SJSA1 (cell line): Measurements from ENCODE around the gene MAPKAP1. TPM values are rescaled to one million over a fixed set of nuclear protein-coding genes. Genes with fewer than 3 reads are reported as not detected.

ENCODE experiments used
- DNase-seq, 2 experiments: peaks; one replicate each; pipeline ENCODE4 v3.0.0-alpha.2; 2015 to 2020; ENCODE audit warnings: low spot score in 2 of 2, low read depth in 1 of 2
- H3K27ac ChIP-seq: fragments of 250-450 bp; sonication (Bioruptor Pico); 2 replicates; pipeline ENCODE4 v1.5.1; 2020; ENCODE audit warnings: mild to moderate bottlenecking, moderate library complexity
- H3K27me3 ChIP-seq: fragments of 250-450 bp; sonication (Bioruptor Pico); replicated peaks from 2 replicates; pipeline ENCODE4 v1.5.1; 2020; ENCODE audit warnings: mild to moderate bottlenecking, moderate library complexity
- H3K36me3 ChIP-seq: fragments of 250-450 bp; sonication (Bioruptor Pico); 2 replicates; pipeline ENCODE4 v1.5.1; 2020; ENCODE audit warnings: mild to moderate bottlenecking
- H3K4me1 ChIP-seq: fragments of 250-450 bp; sonication (Bioruptor Pico); replicated peaks from 2 replicates; pipeline ENCODE4 v1.6.1; 2021; ENCODE audit warnings: mild to moderate bottlenecking
- H3K4me3 ChIP-seq: fragments of 250-450 bp; sonication (Bioruptor Pico); 2 replicates; pipeline ENCODE4 v1.5.1; 2020; ENCODE audit warnings: mild to moderate bottlenecking
- H3K9me3 ChIP-seq: fragments of 250-450 bp; sonication (Bioruptor Pico); replicated peaks from 2 replicates; pipeline ENCODE4 v1.5.1; 2020; ENCODE audit warnings: mild to moderate bottlenecking
- total RNA-seq: library from RNA; depleted of rRNA; stranded (reverse); fragments of >200 nt; shearing (Covaris generic); gene quantifications from 2 replicates; pipeline ENCODE4 v1.2.3, GENCODE V29; 2014

The MAPKAP1 gene
- total RNA-seq, 1 experiment from 2014 or later: 76.2 TPM

- Histone ChIP-seq H3K27me3 (no peaks in the 10 kb centered on the region), H3K36me3 (0 out of 2 replicates have a peak, but pooled peaks cover 8% of the 10 kb centered on the region), H3K4me1 (peaks cover 14% of the 10 kb centered on the region), H3K27ac (no peak overlapping the region), H3K4me3 (no peak overlapping the region), H3K9me3 (no peaks in the 10 kb centered on the region)
- no peak for DNase-seq
Measured at GRCh38 chr9:125680445-125680844, 26.6 kb downstream of the MAPKAP1 start.

- Histone ChIP-seq H3K9me3 (no peaks in the 10 kb centered on the region), H3K27me3 (no peaks in the 10 kb centered on the region), H3K27ac (no peak overlapping the region), H3K36me3 (0 out of 2 replicates have a peak, but pooled peaks cover 8% of the 10 kb centered on the region), H3K4me3 (no peak overlapping the region), H3K4me1 (peaks cover 20% of the 10 kb centered on the region)
- no peak for DNase-seq
Measured at GRCh38 chr9:125679597-125680189, 27.3 kb downstream of the MAPKAP1 start.

- Histone ChIP-seq H3K9me3 (no peaks in the 10 kb centered on the region), H3K27me3 (no peaks in the 10 kb centered on the region), H3K4me3 (no peak overlapping the region)
Measured at GRCh38 chr9:125674981-125675973, 31.7 kb downstream of the MAPKAP1 start.

GRCh38 chr9:125672876-125673275, 34.1 kb downstream of the MAPKAP1 start:
- no peak overlapping the region for H3K4me3 ChIP-seq
- no peaks in the 10 kb centered on the region for H3K27me3 ChIP-seq
- no peak overlapping the region for H3K27ac ChIP-seq
- peaks cover 27% of the 10 kb centered on the region for H3K4me1 ChIP-seq
- no peaks in the 10 kb centered on the region for H3K9me3 ChIP-seq
- DNase-seq: no peak
- peaks cover 9% of the 10 kb centered on the region; the same call in 1 of the 2 replicates for H3K36me3 ChIP-seq

More at GRCh38 chr9:125674981-125675973, 31.7 kb downstream of the MAPKAP1 start:
- peaks cover 4% of the 10 kb centered on the region; the same call in 1 of the 2 replicates for H3K36me3 ChIP-seq
- peaks cover 27% of the 10 kb centered on the region for H3K4me1 ChIP-seq
- peak overlapping the region; percentile 60 for H3K27ac ChIP-seq
- peak; percentile 43 to 79 for DNase-seq

- H3K4me1 ChIP-seq: peaks cover 50% of the 10 kb centered on the region
- H3K27ac ChIP-seq: no peak overlapping the region
- DNase-seq: peak in 1 of 2 experiments; percentile 25
- H3K4me3 ChIP-seq: no peak overlapping the region
- 0 out of 2 replicates have a peak, but pooled peaks cover 6% of the 10 kb centered on the region for H3K36me3 ChIP-seq
- no peaks in the 10 kb centered on the region for H3K27me3 ChIP-seq
- H3K9me3 ChIP-seq: no peaks in the 10 kb centered on the region
Measured at GRCh38 chr9:125663127-125663526, 43.9 kb downstream of the MAPKAP1 start.

- Histone ChIP-seq H3K4me3 (no peak overlapping the region), H3K4me1 (peaks cover 44% of the 10 kb centered on the region), H3K27ac (no peak overlapping the region), H3K9me3 (no peaks in the 10 kb centered on the region), H3K36me3 (no peaks in the 10 kb centered on the region), H3K27me3 (no peaks in the 10 kb centered on the region)
- DNase-seq: no peak
Measured at GRCh38 chr9:125660557-125660956, 46.5 kb downstream of the MAPKAP1 start.

- Histone ChIP-seq H3K27ac (no peak overlapping the region; the same call in 1 of the 2 replicates), H3K4me3 (no peak overlapping the region)
- DNase-seq: peak in 1 of 2 experiments; percentile 23
Measured at GRCh38 chr9:125659954-125660353, 47.1 kb downstream of the MAPKAP1 start.

GRCh38 chr9:125659201-125659840, 47.7 kb downstream of the MAPKAP1 start:
- H3K4me1 ChIP-seq: peaks cover 43% of the 10 kb centered on the region

More at GRCh38 chr9:125659954-125660353, 47.1 kb downstream of the MAPKAP1 start:
- no peaks in the 10 kb centered on the region for H3K27me3 ChIP-seq
- H3K9me3 ChIP-seq: no peaks in the 10 kb centered on the region
- H3K36me3 ChIP-seq: no peaks in the 10 kb centered on the region
- peaks cover 44% of the 10 kb centered on the region for H3K4me1 ChIP-seq

GRCh38 chr9:125656560-125656959, 50.4 kb downstream of the MAPKAP1 start:
- peak overlapping the region; percentile 68 for H3K27ac ChIP-seq
- no peaks in the 10 kb centered on the region for H3K9me3 ChIP-seq
- no peaks in the 10 kb centered on the region for H3K27me3 ChIP-seq
- peaks cover 32% of the 10 kb centered on the region for H3K4me1 ChIP-seq
- H3K36me3 ChIP-seq: no peaks in the 10 kb centered on the region
- no peak for DNase-seq
- H3K4me3 ChIP-seq: no peak overlapping the region

More at GRCh38 chr9:125659201-125659840, 47.7 kb downstream of the MAPKAP1 start:
- Histone ChIP-seq H3K27ac (no peak overlapping the region; the same call in 1 of the 2 replicates), H3K4me3 (no peak overlapping the region), H3K9me3 (no peaks in the 10 kb centered on the region), H3K27me3 (no peaks in the 10 kb centered on the region), H3K36me3 (no peaks in the 10 kb centered on the region)
- DNase-seq: no peak

GRCh38 chr9:125655691-125656410, 51.2 kb downstream of the MAPKAP1 start:
- Histone ChIP-seq H3K4me3 (no peak overlapping the region), H3K9me3 (no peaks in the 10 kb centered on the region), H3K27me3 (no peaks in the 10 kb centered on the region), H3K36me3 (no peaks in the 10 kb centered on the region), H3K4me1 (peaks cover 33% of the 10 kb centered on the region), H3K27ac (peak overlapping the region; percentile 68)
- peak; percentile 45 to 77 for DNase-seq

GRCh38 chr9:125655066-125655633, 51.9 kb downstream of the MAPKAP1 start:
- Histone ChIP-seq H3K4me3 (no peak overlapping the region), H3K9me3 (no peaks in the 10 kb centered on the region), H3K4me1 (peaks cover 36% of the 10 kb centered on the region), H3K36me3 (no peaks in the 10 kb centered on the region), H3K27me3 (no peaks in the 10 kb centered on the region), H3K27ac (peak overlapping the region; percentile 68)
- no peak for DNase-seq

- Histone ChIP-seq H3K27me3 (no peaks in the 10 kb centered on the region), H3K9me3 (no peaks in the 10 kb centered on the region), H3K4me1 (peaks cover 40% of the 10 kb centered on the region), H3K4me3 (no peak overlapping the region), H3K27ac (no peak overlapping the region), H3K36me3 (no peaks in the 10 kb centered on the region)
- no peak for DNase-seq
Measured at GRCh38 chr9:125654121-125654520, 52.9 kb downstream of the MAPKAP1 start.
